Activated T-helper 17 cell treated with anti-CD3 and anti-CD28 coated beads, Interleukin-2, amount 50 U/mL, for 72 hours (primary cell): Measurements from ENCODE around the gene XKR7. TPM values are rescaled to one million over a fixed set of nuclear protein-coding genes. Genes with fewer than 3 reads are reported as not detected.

Source experiments
- ATAC-seq: fragments of 150-1000 bp; cut with Tn5 transposase; replicated peaks from 2 replicates; pipeline ENCODE4 v1.10.0; 2021; ENCODE audit warnings: mild to moderate bottlenecking, moderate library complexity
- H3K27ac Mint-ChIP-seq: one replicate; pipeline ENCODE4 v1.8.0; 2022; ENCODE audit warnings: mixed read lengths
- H3K27me3 Mint-ChIP-seq: one replicate; pipeline ENCODE4 v1.8.0; 2022; ENCODE audit warnings: mixed read lengths
- H3K36me3 Mint-ChIP-seq: one replicate; pipeline ENCODE4 v1.8.0; 2022; ENCODE audit warnings: low read depth, mild to moderate bottlenecking, mixed read lengths
- H3K4me1 Mint-ChIP-seq: one replicate; pipeline ENCODE4 v1.8.0; 2022; ENCODE audit warnings: mixed read lengths
- H3K4me3 Mint-ChIP-seq: one replicate; pipeline ENCODE4 v1.8.0; 2022; ENCODE audit warnings: mild to moderate bottlenecking, mixed read lengths
- H3K9me3 Mint-ChIP-seq: one replicate; pipeline ENCODE4 v1.8.0; 2022; ENCODE audit warnings: mixed read lengths
- total RNA-seq, 2 donors: library from RNA; stranded (reverse); gene quantifications; one replicate each; pipeline ENCODE4 v1.2.3, GENCODE V29; 2022

Gene XKR7
- total RNA-seq, 2 donors from 2014 or later, result 0.03 to 0.04 TPM

DNA sequence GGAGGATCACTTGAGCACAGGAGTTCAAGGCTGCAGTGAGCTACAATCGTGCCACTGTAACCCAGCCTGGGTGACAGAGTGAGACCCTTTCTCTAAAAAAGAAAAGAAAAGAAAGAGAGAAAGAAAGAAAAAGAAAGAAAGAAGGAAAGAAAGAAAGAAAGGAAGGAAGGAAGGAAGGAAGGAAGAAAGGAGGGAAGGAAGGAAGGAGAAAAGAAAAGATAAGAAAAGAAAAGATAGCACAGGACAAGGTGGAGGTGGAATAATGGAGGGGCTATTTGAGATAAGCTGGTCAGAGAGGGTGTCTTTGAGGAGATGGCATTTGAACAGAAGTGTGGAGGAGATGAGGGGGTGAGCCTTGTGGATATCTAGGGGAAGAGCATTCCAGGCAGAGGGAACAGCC is 13.5 kb upstream of the XKR7 start:
- no peak overlapping the region for H3K27ac Mint-ChIP-seq
- peaks cover 23% of the 10 kb centered on the region for H3K36me3 Mint-ChIP-seq
- peaks cover 18% of the 10 kb centered on the region for H3K4me1 Mint-ChIP-seq
- H3K4me3 Mint-ChIP-seq, result no peak overlapping the region
- peaks cover 17% of the 10 kb centered on the region for H3K27me3 Mint-ChIP-seq
- no peak for ATAC-seq
- H3K9me3 Mint-ChIP-seq, result no peaks in the 10 kb centered on the region

- peaks cover 32% of the 10 kb centered on the region for H3K27me3 Mint-ChIP-seq
- no peak for ATAC-seq
- H3K4me3 Mint-ChIP-seq, result no peak overlapping the region
- no peaks in the 10 kb centered on the region for H3K9me3 Mint-ChIP-seq
- no peak overlapping the region for H3K27ac Mint-ChIP-seq
- H3K4me1 Mint-ChIP-seq, result no peaks in the 10 kb centered on the region
- peaks cover 2% of the 10 kb centered on the region for H3K36me3 Mint-ChIP-seq
These were observed 11.1 kb upstream of the XKR7 start for GRCh38 chr20:31956556-31957526.

DNA sequence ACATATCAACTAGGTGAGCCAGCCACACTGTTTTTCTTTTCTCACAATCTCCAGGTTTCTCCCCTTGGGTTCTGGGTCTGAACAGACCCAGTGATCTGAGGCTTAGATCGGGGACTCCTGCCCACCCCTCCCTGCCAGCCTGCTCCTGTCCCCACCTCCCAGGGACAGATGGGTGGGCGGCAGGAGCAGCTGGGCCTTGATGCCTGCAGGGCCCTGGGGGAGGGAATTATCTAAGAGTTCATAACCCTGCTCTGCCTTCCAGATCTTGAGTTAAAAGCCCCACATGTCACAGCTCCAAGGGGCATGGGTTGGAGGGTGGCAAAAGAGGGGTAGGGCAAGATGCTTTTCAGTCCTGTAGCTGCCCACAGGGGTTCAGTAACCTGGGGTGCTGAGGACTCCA is 5.2 kb upstream of the XKR7 start:
- Mint-ChIP-seq H3K27me3 (peaks cover 60% of the 10 kb centered on the region), H3K27ac (no peak overlapping the region), H3K36me3 (no peaks in the 10 kb centered on the region), H3K4me3 (no peak overlapping the region), H3K4me1 (peaks cover 4% of the 10 kb centered on the region), H3K9me3 (peaks cover 3% of the 10 kb centered on the region)
- no peak for ATAC-seq

- H3K36me3 Mint-ChIP-seq, result no peaks in the 10 kb centered on the region
- H3K9me3 Mint-ChIP-seq, result peaks cover 3% of the 10 kb centered on the region
- H3K4me1 Mint-ChIP-seq, result peaks cover 4% of the 10 kb centered on the region
- peaks cover 60% of the 10 kb centered on the region for H3K27me3 Mint-ChIP-seq
- no peak for ATAC-seq
- no peak overlapping the region for H3K27ac Mint-ChIP-seq
- H3K4me3 Mint-ChIP-seq, result no peak overlapping the region
These were observed 4.1 kb upstream of the XKR7 start for GRCh38 chr20:31963889-31964288.

GRCh38 chr20:31966991-31967655 is 828 bp upstream of the XKR7 start:
- peak overlapping the region; percentile 44 for H3K4me3 Mint-ChIP-seq
- H3K36me3 Mint-ChIP-seq, result no peaks in the 10 kb centered on the region
- no peak overlapping the region for H3K27ac Mint-ChIP-seq
- peaks cover 3% of the 10 kb centered on the region for H3K9me3 Mint-ChIP-seq
- no peak for ATAC-seq
- H3K4me1 Mint-ChIP-seq, result peaks cover 4% of the 10 kb centered on the region
- peaks cover 57% of the 10 kb centered on the region for H3K27me3 Mint-ChIP-seq

- peaks cover 4% of the 10 kb centered on the region for H3K4me1 Mint-ChIP-seq
- H3K27ac Mint-ChIP-seq, result no peak overlapping the region
- H3K9me3 Mint-ChIP-seq, result peaks cover 3% of the 10 kb centered on the region
- H3K36me3 Mint-ChIP-seq, result no peaks in the 10 kb centered on the region
- H3K27me3 Mint-ChIP-seq, result peaks cover 58% of the 10 kb centered on the region
- peak overlapping the region; percentile 59 for H3K4me3 Mint-ChIP-seq
- peak; percentile 67 for ATAC-seq
These were observed 558 bp downstream of the XKR7 start for GRCh38 chr20:31968291-31969126.

GRCh38 chr20:31969991-31970390 is 2.0 kb downstream of the XKR7 start:
- Mint-ChIP-seq H3K4me3 (no peak overlapping the region), H3K9me3 (peaks cover 3% of the 10 kb centered on the region), H3K27me3 (peaks cover 59% of the 10 kb centered on the region)

GRCh38 chr20:31972471-31973021 is 4.6 kb downstream of the XKR7 start:
- no peaks in the 10 kb centered on the region for H3K9me3 Mint-ChIP-seq
- no peaks in the 10 kb centered on the region for H3K36me3 Mint-ChIP-seq
- no peak overlapping the region for H3K27ac Mint-ChIP-seq
- ATAC-seq, result no peak
- H3K4me3 Mint-ChIP-seq, result no peak overlapping the region
- H3K4me1 Mint-ChIP-seq, result no peaks in the 10 kb centered on the region
- H3K27me3 Mint-ChIP-seq, result peaks cover 44% of the 10 kb centered on the region

More at GRCh38 chr20:31969991-31970390, 2.0 kb downstream of the XKR7 start:
- H3K36me3 Mint-ChIP-seq, result no peaks in the 10 kb centered on the region
- ATAC-seq, result no peak
- peaks cover 4% of the 10 kb centered on the region for H3K4me1 Mint-ChIP-seq
- no peak overlapping the region for H3K27ac Mint-ChIP-seq

DNA sequence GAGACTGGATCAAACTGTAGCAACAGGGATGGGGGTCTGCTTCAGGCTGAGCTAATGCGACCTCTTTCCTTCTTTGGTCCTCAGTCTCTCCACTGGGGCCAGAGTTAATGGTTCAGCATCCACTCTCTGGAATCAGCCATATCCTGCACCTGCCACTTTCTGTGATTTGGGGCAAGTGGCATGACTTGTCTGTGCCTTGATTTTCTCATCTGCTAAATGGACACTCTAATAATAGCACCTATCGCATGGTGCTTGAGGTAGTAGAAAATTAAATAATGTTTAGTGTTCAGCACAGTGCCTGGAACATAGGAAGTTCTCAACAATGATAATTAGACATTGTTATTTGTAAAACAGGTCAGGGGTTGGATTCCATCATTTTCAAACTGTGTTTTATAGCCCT is 6.3 kb downstream of the XKR7 start:
- H3K4me3 Mint-ChIP-seq, result no peak overlapping the region
- no peaks in the 10 kb centered on the region for H3K36me3 Mint-ChIP-seq
- H3K27ac Mint-ChIP-seq, result no peak overlapping the region
- H3K4me1 Mint-ChIP-seq, result no peaks in the 10 kb centered on the region
- H3K27me3 Mint-ChIP-seq, result peaks cover 40% of the 10 kb centered on the region
- no peak for ATAC-seq
- H3K9me3 Mint-ChIP-seq, result no peaks in the 10 kb centered on the region

- Mint-ChIP-seq H3K4me1 (no peaks in the 10 kb centered on the region), H3K27ac (no peak overlapping the region), H3K27me3 (peaks cover 38% of the 10 kb centered on the region), H3K9me3 (no peaks in the 10 kb centered on the region), H3K36me3 (no peaks in the 10 kb centered on the region), H3K4me3 (no peak overlapping the region)
- no peak for ATAC-seq
These were observed 7.1 kb downstream of the XKR7 start for GRCh38 chr20:31974951-31975487.

DNA sequence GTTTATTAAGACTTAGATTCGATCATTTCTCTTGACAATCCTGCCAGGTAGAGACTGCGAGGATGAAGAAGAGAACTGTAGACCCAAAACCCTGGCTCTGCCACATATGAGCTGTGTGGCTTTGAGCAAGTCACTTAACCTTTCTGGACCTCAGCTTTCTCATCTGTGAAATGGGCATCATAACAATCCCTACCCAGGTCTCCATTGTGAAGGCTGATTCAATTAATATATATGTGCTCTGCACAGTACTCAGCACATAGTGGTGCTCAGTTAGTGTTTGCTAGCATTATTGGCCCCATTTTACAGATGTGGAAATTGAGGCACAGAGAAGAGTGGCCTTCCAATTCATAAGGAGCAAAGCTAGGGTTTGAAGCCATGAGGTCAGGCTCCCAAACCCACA is 7.9 kb downstream of the XKR7 start:
- ATAC-seq, result no peak
- no peak overlapping the region for H3K4me3 Mint-ChIP-seq
- H3K27me3 Mint-ChIP-seq, result peaks cover 32% of the 10 kb centered on the region
- H3K4me1 Mint-ChIP-seq, result no peaks in the 10 kb centered on the region
- H3K27ac Mint-ChIP-seq, result no peak overlapping the region
- H3K9me3 Mint-ChIP-seq, result no peaks in the 10 kb centered on the region
- no peaks in the 10 kb centered on the region for H3K36me3 Mint-ChIP-seq

GRCh38 chr20:31977080-31977479 is 9.1 kb downstream of the XKR7 start:
- no peak for ATAC-seq
- H3K4me1 Mint-ChIP-seq, result no peaks in the 10 kb centered on the region
- H3K27ac Mint-ChIP-seq, result no peak overlapping the region
- H3K27me3 Mint-ChIP-seq, result peaks cover 29% of the 10 kb centered on the region
- H3K4me3 Mint-ChIP-seq, result no peak overlapping the region
- no peaks in the 10 kb centered on the region for H3K9me3 Mint-ChIP-seq
- no peaks in the 10 kb centered on the region for H3K36me3 Mint-ChIP-seq

DNA sequence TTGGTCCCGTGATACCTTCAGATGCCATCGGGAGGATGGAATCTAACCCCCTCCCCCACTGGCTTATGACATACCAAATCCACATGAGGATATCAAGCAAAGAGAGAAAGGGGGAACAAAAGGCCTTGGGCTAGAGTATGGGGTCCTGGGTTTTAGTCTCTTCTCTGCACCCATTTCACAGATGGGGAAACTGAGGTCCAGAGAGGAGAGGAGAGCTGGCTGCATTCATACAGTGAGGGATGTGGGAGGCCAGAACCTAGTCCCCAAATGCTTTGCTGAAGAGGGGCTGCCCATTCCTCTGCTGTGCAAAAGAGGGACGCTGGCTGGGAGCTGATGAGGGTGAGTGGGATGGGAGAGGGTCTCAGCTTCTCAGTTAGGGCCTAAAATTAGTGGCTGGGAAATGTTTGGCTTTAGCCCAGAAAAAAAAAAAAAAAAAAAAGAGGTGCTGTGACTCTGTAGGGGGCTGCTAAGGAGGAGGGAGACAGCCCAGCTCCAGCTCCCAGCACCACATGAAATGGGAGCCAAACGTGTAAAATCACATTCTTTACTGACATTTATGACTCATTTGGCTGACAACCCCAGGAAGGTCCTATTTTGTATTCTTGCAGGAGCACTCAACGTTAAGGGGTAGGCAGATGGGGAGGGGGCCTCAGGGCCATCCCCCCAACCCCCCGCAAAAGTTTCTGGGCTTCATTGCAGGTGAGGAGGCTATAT is 11.9 kb downstream of the XKR7 start:
- Mint-ChIP-seq H3K9me3 (no peaks in the 10 kb centered on the region), H3K27ac (no peak overlapping the region), H3K4me1 (no peaks in the 10 kb centered on the region), H3K27me3 (peaks cover 14% of the 10 kb centered on the region), H3K36me3 (no peaks in the 10 kb centered on the region), H3K4me3 (no peak overlapping the region)
- ATAC-seq, result no peak
